ENCODE data around the gene TPBGL.
"Not testable (repeated sequence)": the region's sequence is repeated elsewhere in the genome, so short reads cannot be mapped to it uniquely, and the experiment has no call there.

Gene TPBGL

GRCh38 chr11:75272821-75273301 lies 32.3 kb downstream of the TPBGL start:
- DNase-seq (ENCODE audit: low read depth): no peak

GRCh38 chr11:75273411-75274391 lies 33.1 kb downstream of the TPBGL start:
- DNase-seq (ENCODE audit: low read depth): no peak

- DNase-seq (ENCODE audit: low read depth): not testable (repeated sequence)
Measured at GRCh38 chr11:75274716-75275115, 34.1 kb downstream of the TPBGL start.

- peak; percentile 69 for DNase-seq (ENCODE audit: low read depth)
Measured at GRCh38 chr11:75275581-75275980, 35.0 kb downstream of the TPBGL start.

GRCh38 chr11:75276186-75276585 lies 35.6 kb downstream of the TPBGL start:
- no peak for DNase-seq (ENCODE audit: low read depth)

- no peak for DNase-seq (ENCODE audit: low read depth)
Measured at GRCh38 chr11:75276686-75277085, 36.1 kb downstream of the TPBGL start.

- DNase-seq (ENCODE audit: low read depth): no peak
Measured at GRCh38 chr11:75277211-75277805, 36.7 kb downstream of the TPBGL start.

- DNase-seq (ENCODE audit: low read depth): no peak
Measured at GRCh38 chr11:75277991-75278790, 37.6 kb downstream of the TPBGL start.

GRCh38 chr11:75279273-75279672 lies 38.7 kb downstream of the TPBGL start:
- DNase-seq (ENCODE audit: low read depth): no peak

- DNase-seq (ENCODE audit: low read depth): peak; percentile 55
Measured at GRCh38 chr11:75280227-75280701, 39.7 kb downstream of the TPBGL start.

- no peak for DNase-seq (ENCODE audit: low read depth)
Measured at GRCh38 chr11:75280770-75281468, 40.3 kb downstream of the TPBGL start.

- no peak for DNase-seq (ENCODE audit: low read depth)
Measured at GRCh38 chr11:75281469-75282095, 41.0 kb downstream of the TPBGL start.

GRCh38 chr11:75283391-75283931 lies 42.9 kb downstream of the TPBGL start:
- DNase-seq (ENCODE audit: low read depth): no peak

GRCh38 chr11:75285776-75286360 lies 45.3 kb downstream of the TPBGL start:
- no peak for DNase-seq (ENCODE audit: low read depth)

- no peak for DNase-seq (ENCODE audit: low read depth)
Measured at GRCh38 chr11:75286826-75287465, 46.4 kb downstream of the TPBGL start.

GRCh38 chr11:75287579-75287978 lies 47.0 kb downstream of the TPBGL start:
- DNase-seq (ENCODE audit: low read depth): no peak

GRCh38 chr11:75289511-75289760 lies 48.9 kb downstream of the TPBGL start:
- no peak for DNase-seq (ENCODE audit: low read depth)

- no peak for DNase-seq (ENCODE audit: low read depth)
Measured at GRCh38 chr11:75289919-75290318, 49.3 kb downstream of the TPBGL start.

GRCh38 chr11:75291741-75292140 lies 51.2 kb downstream of the TPBGL start:
- no peak for DNase-seq (ENCODE audit: low read depth)

GRCh38 chr11:75292943-75293342 lies 52.4 kb downstream of the TPBGL start:
- no peak for DNase-seq (ENCODE audit: low read depth)
